PFSK-1 (cell line): Measurements from ENCODE around the gene HCN4.

Experiments used
- FOXP2 ChIP-seq: optimal IDR thresholded peaks from 2 replicates; pipeline ENCODE3; 2011; ENCODE audit warnings: borderline replicate concordance, control low read depth, inconsistent platforms; ENCODE audit not compliant: insufficient read depth; ENCODE audit errors: extremely low read length, extremely low read depth
- POLR2AphosphoS5 ChIP-seq: IDR thresholded peaks from 2 replicates; pipeline ENCODE4 v1.6.1; 2012; ENCODE audit warnings: low read depth, mild to moderate bottlenecking, control low read depth, low read length, moderate library complexity
- REST ChIP-seq, 2 experiments: IDR thresholded peaks; 2 replicates each; pipeline versions ENCODE4 v1.6.1 to v1.8.0; 2011 to 2012; ENCODE audit warnings: low read depth in 2 of 2, low read length in 2 of 2, control low read depth in 1 of 2, inconsistent platforms in 1 of 2, mild to moderate bottlenecking in 1 of 2, moderate library complexity in 1 of 2; ENCODE audit not compliant: insufficient read depth in 1 of 2
- SIN3A ChIP-seq: IDR thresholded peaks from 2 replicates; pipeline ENCODE4 v1.6.1; 2012; ENCODE audit warnings: mild to moderate bottlenecking, low read length, moderate library complexity, borderline replicate concordance; ENCODE audit not compliant: insufficient read depth
- TAF1 ChIP-seq: IDR thresholded peaks from 2 replicates; pipeline ENCODE4 v1.6.1; 2012; ENCODE audit warnings: low read length, control low read depth, borderline replicate concordance; ENCODE audit not compliant: insufficient read depth

- TF ChIP-seq POLR2AphosphoS5 (no peak), SIN3A (no peak), FOXP2 (no peak), TAF1 (no peak), REST (IDR thresholded peaks at IDR 0.05; ENCODE audit: insufficient read depth in 1 of 2, low read depth in 2 of 2, low read length in 2 of 2) (no peak)
Observed at GRCh38 chr15:73369154-73369694, 466 bp upstream of the HCN4 start.
